PC-3 (cell line): Measurements from ENCODE around the gene PAQR4. TPM values are rescaled to one million over a fixed set of nuclear protein-coding genes. Genes with fewer than 3 reads are reported as not detected.

Source experiments
- ATAC-seq: fragments of 200-7000 bp; cut with Tn5 transposase; 2 replicates; pipeline ENCODE4 v1.9.1; 2020; ENCODE audit warnings: mild to moderate bottlenecking, moderate library complexity
- Bru-seq: library from RNA; stranded (reverse); fragments of 400-500 nt; gene quantifications from one replicate; lab custom pipeline; 2021; lab: Mats Ljungman, UMichigan
- BruChase-seq, 2 experiments: library from RNA; stranded (reverse); fragments of 400-500 nt; gene quantifications; one replicate each; lab custom pipeline; 2021; lab: Mats Ljungman, UMichigan
- BruUV-seq: library from RNA; stranded (reverse); fragments of 400-500 nt; replicated peaks from 2 replicates; lab custom pipeline; 2021; lab: Mats Ljungman, UMichigan
- CTCF ChIA-PET: fragments of 300-600 bp; sonication (Branson Sonifier 250); formaldehyde crosslinking; loops from one replicate; lab custom pipeline; 2022; ENCODE audit warnings: antibody characterized with exemption; lab: Charles Lee
- POLR2A ChIA-PET: fragments of 300-600 bp; sonication (Branson Sonifier 250); formaldehyde crosslinking; loops from one replicate; lab custom pipeline; 2022; ENCODE audit warnings: antibody characterized with exemption; ENCODE audit not compliant: unreplicated experiment; lab: Charles Lee
- DNase-seq: peaks from one replicate; pipeline ENCODE4 v3.0.0-alpha.2; 2015
- H2AFZ ChIP-seq: fragments of 300-600 bp; sonication (generic); 2 replicates; pipeline ENCODE4 v1.6.0; 2016; ENCODE audit warnings: antibody characterized with exemption, low read length
- H3F3A ChIP-seq: fragments of 300-600 bp; sonication (generic); one replicate; pipeline ENCODE4 v1.6.0; 2017; ENCODE audit warnings: antibody characterized with exemption, low read length, control low read depth, mild to moderate bottlenecking; ENCODE audit not compliant: unreplicated experiment
- H3K27ac ChIP-seq: fragments of 300-600 bp; sonication (generic); 2 replicates; pipeline ENCODE4 v1.5.1; 2016; ENCODE audit warnings: mild to moderate bottlenecking, low read length
- H3K27me3 ChIP-seq: fragments of 300-600 bp; sonication (generic); 2 replicates; pipeline ENCODE4 v1.6.1; 2016; ENCODE audit warnings: low read length, mixed read lengths
- H3K36me3 ChIP-seq: fragments of 300-600 bp; sonication (generic); 2 replicates; pipeline ENCODE4 v1.6.1; 2016; ENCODE audit warnings: low read depth, mixed run types, low read length, mixed read lengths
- H3K4me1 ChIP-seq: fragments of 300-600 bp; sonication (generic); 2 replicates; pipeline ENCODE4 v1.5.1; 2016; ENCODE audit warnings: low read length; ENCODE audit not compliant: insufficient read depth
- H3K4me2 ChIP-seq: fragments of 300-600 bp; sonication (generic); 2 replicates; pipeline ENCODE4 v1.6.0; 2016; ENCODE audit warnings: low read length
- H3K4me3 ChIP-seq: fragments of 300-600 bp; sonication (generic); 2 replicates; pipeline ENCODE4 v1.5.1; 2016; ENCODE audit warnings: mild to moderate bottlenecking, low read length, mixed read lengths
- H3K79me2 ChIP-seq: fragments of 300-600 bp; sonication (generic); 2 replicates; pipeline ENCODE4 v1.6.1; 2017; ENCODE audit warnings: low read length, mixed read lengths
- H3K9ac ChIP-seq: fragments of 300-600 bp; sonication (generic); 2 replicates; pipeline ENCODE4 v1.6.0; 2016; ENCODE audit warnings: mild to moderate bottlenecking, low read length
- H3K9me2 ChIP-seq: fragments of 300-600 bp; sonication (generic); replicated peaks from 2 replicates; pipeline ENCODE4 v1.6.1; 2016; ENCODE audit warnings: mixed run types, low read length, mixed read lengths
- H3K9me3 ChIP-seq: fragments of 300-600 bp; sonication (generic); 2 replicates; pipeline ENCODE4 v1.6.1; 2016; ENCODE audit warnings: low read length, mixed read lengths
- H4K20me1 ChIP-seq: fragments of 300-600 bp; sonication (generic); 2 replicates; pipeline ENCODE4 v1.6.1; 2016; ENCODE audit warnings: low read length, mixed read lengths
- EZH2 ChIP-seq: fragments of 300-600 bp; sonication (generic); IDR thresholded peaks from one replicate; pipeline ENCODE4 v1.6.1; 2017; ENCODE audit warnings: antibody characterized with exemption, mild to moderate bottlenecking, low read length; ENCODE audit not compliant: unreplicated experiment
- EZH2phosphoT487 ChIP-seq: fragments of 300-600 bp; sonication (generic); IDR thresholded peaks from 2 replicates; pipeline ENCODE4 v1.6.1; 2018; ENCODE audit warnings: mild to moderate bottlenecking, antibody characterized with exemption, low read length, borderline replicate concordance
- intact Hi-C: fragments of 100-400 bp; cut with micrococcal nuclease; formaldehyde crosslinking; loops from 2 replicates; pipeline ENCODE4 v1.9.0; 2023
- long read RNA-seq: library from polyadenylated mRNA; unstranded; transcript quantifications from one replicate; pipeline ENCODE4 v2.0.0, GENCODE V29; 2021; ENCODE audit not compliant: unreplicated experiment
- total RNA-seq: library from RNA; depleted of rRNA; stranded (reverse); fragments of >200 nt; gene quantifications from 2 replicates; pipeline ENCODE4 v1.2.3, GENCODE V29; 2014; rRNA removed
- TF ChIP-seq, protein P1 (sequence below): fragments of 300-600 bp; sonication (generic); conservative IDR thresholded peaks from 2 replicates; pipeline ENCODE4 v1.5.1; 2017; ENCODE audit warnings: antibody characterized with exemption, low read depth, mild to moderate bottlenecking, low read length

The PAQR4 gene
- total RNA-seq (37.9 and 45.0 TPM in 2 replicates), Bru-seq, nascent RNA (percentile 44 among the genes with signal in this experiment), BruChase-seq, experiment 1, labeled RNA remaining after a 6-hour chase (percentile 72 among the genes with signal in this experiment), BruChase-seq, experiment 2, labeled RNA remaining after a 2-hour chase (percentile 58 among the genes with signal in this experiment)
- long read RNA-seq, transcript PAQR4-202 (3 exons, 2,793 nt), result major isoform, 27 of 66 reads
- long read RNA-seq, transcript PAQR4-204 (2 exons, 869 nt), result minor isoform, 7 of 66 reads
- long read RNA-seq, partial matches to known transcripts, result 1 of 66 reads
- long read RNA-seq, other reads (novel, unspliced or antisense), result 28 of 66 reads

DNA sequence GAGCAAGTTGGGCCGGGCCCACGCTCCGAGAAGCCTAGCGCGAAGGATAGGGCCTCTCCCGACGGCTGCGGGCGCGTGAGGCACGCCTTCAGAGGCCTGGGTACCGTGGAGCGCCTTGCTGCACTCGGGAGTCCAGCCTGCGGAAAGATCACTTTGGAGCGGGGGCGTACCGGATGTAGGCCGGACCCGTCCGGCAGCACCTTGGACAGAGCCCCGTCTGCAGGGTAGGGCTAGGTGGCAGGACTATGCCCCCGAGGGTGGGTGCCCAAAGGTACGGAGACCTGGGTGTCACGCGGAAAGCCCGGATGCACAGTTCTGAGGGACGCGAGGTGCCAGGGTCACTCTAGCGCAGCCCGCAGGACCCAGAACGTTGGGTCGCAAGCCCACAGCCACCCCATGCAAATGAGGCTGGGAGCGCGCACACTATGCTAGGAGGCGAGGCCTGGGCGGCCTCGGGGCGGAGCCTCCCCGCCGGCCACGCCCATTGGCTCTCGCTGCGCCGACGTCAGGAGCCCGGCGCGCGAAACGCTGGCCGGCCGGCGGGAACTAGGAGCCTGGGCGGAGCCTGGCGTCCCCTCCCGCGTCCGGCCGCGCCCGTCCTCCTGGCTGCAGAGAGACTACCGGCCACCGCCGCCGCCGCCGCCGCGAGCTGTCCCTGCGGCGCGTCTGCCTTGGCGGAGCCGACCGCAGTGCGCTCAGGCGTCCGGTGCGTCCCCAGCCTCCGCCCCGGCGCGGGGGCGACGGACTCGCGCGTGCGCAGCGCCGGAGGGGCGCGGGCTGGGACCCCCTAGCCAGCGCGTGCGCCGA lies at the start of gene PAQR4:
Gene PAQR4, plus strand, starts transcription at position 611 of the 807 bp plus-strand sequence. CDS start 327 bp downstream, outside the sequence.
- no TSS peak for BruUV-seq
- ChIA-PET CTCF (interaction anchor here (0.6 kb wide), 1 partner anchor 59 kb away, joined by 3 read pairs; no protein-coding TSS in a partner anchor), POLR2A (no interaction called here)
- intact Hi-C loops, result loop anchor here (10.0 kb wide), 1 partner anchor 64 kb away; no protein-coding TSS in a partner anchor
- Histone ChIP-seq H3K4me2 (peak within 1 kb of the TSS; percentile 94), H3K9me2 (no peaks in the 10 kb centered on the region), H2AFZ (peak within 1 kb of the TSS; percentile 50), H3K27me3 (no peaks in the 10 kb centered on the region), H3K9me3 (no peaks in the 10 kb centered on the region), H3F3A (no peaks in the 10 kb centered on the region), H3K27ac (peak within 1 kb of the TSS; percentile 43), H3K4me1 (peaks cover 22% of the 10 kb centered on the region; the same call in 1 of the 2 replicates), H3K4me3 (peak within 1 kb of the TSS; percentile 85), H3K36me3 (no peaks in the 10 kb centered on the region), H3K79me2 (peaks cover 10% of the 10 kb centered on the region; the same call in 1 of the 2 replicates), H3K9ac (peak within 1 kb of the TSS; percentile 87), H4K20me1 (peaks cover 12% of the 10 kb centered on the region)
- peak; percentile 92 for DNase-seq
- TF ChIP-seq EZH2phosphoT487 (no peak), EZH2 (no peak)
- TF ChIP-seq, protein P1, sequence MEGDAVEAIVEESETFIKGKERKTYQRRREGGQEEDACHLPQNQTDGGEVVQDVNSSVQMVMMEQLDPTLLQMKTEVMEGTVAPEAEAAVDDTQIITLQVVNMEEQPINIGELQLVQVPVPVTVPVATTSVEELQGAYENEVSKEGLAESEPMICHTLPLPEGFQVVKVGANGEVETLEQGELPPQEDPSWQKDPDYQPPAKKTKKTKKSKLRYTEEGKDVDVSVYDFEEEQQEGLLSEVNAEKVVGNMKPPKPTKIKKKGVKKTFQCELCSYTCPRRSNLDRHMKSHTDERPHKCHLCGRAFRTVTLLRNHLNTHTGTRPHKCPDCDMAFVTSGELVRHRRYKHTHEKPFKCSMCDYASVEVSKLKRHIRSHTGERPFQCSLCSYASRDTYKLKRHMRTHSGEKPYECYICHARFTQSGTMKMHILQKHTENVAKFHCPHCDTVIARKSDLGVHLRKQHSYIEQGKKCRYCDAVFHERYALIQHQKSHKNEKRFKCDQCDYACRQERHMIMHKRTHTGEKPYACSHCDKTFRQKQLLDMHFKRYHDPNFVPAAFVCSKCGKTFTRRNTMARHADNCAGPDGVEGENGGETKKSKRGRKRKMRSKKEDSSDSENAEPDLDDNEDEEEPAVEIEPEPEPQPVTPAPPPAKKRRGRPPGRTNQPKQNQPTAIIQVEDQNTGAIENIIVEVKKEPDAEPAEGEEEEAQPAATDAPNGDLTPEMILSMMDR, result no peak
- ATAC-seq, result peak; percentile 72

DNA sequence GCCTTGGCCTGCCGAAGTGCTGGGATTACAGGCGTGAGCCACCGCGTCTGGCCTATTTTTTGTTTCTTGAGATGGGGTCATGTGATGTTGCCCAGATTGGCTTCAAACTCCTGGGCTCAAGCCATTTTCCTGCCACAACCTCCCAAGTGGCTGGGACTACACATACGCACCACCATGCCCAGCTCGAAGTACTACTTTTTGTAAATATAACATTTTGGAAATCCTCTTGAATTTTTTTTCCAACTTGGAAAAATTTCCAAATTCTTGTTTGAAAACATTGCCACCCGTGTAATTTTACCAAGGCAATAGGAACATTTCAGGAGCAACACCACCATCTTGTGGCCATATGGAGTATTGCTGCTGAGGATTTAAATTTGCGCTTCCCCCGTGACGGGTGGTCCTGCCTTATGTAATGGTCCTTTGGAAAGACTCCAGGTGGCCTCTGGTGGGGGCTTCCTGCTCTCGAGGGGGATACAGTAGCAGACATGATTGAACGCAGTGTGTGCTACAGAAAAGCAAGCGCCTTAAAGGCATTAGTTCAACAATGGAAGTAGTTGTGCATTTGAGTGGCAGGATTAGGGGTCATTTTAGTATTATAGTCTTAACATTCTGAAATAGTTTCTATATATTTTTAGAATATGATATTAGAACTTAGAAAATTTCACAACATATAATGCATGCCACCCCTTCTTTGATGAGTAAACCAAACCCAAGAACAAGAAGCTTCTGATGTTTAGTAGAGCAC lies 49.5 kb upstream of the PAQR4 start:
- H3K9ac ChIP-seq, result no peak overlapping the region
- H3K27ac ChIP-seq, result no peak overlapping the region
- intact Hi-C loops, result loop anchor here (1.0 to 2.0 kb wide), 2 partner anchors 14 to 45 kb away; no protein-coding TSS in a partner anchor
- ChIA-PET CTCF (interaction anchor here (0.5 to 0.6 kb wide), 2 partner anchors 14 to 235 kb away, joined by 3 read pairs; no protein-coding TSS in a partner anchor), POLR2A (no interaction called here)
- H4K20me1 ChIP-seq, result no peaks in the 10 kb centered on the region
- no TSS peak for BruUV-seq
- H2AFZ ChIP-seq, result no peak overlapping the region
- H3K9me3 ChIP-seq, result no peaks in the 10 kb centered on the region
- no peaks in the 10 kb centered on the region for H3K36me3 ChIP-seq
- DNase-seq (peak; percentile 74), ATAC-seq (no peak)
- TF ChIP-seq, protein P1, result peak; percentile 85
- TF ChIP-seq EZH2phosphoT487, result no peak
- peaks cover 11% of the 10 kb centered on the region for H3K4me1 ChIP-seq
- no peaks in the 10 kb centered on the region for H3K9me2 ChIP-seq
- no peak overlapping the region for H3K4me2 ChIP-seq
- H3K27me3 ChIP-seq, result no peaks in the 10 kb centered on the region
- H3F3A ChIP-seq, result peaks cover 4% of the 10 kb centered on the region
- no peaks in the 10 kb centered on the region for H3K79me2 ChIP-seq
- no peak overlapping the region for H3K4me3 ChIP-seq
